Stomach (tissue), 9 donors: ENCODE measurements around the gene CACTIN. TPM values are rescaled to one million over a fixed set of nuclear protein-coding genes. Genes with fewer than 3 reads are reported as not detected.

ENCODE experiments used
- DNase-seq, 2 donors: peaks; one replicate each; pipeline versions ENCODE4 v3.0.0 to v3.0.0-alpha.2; 2013 to 2019
- H3K27ac ChIP-seq, 5 donors: fragments of 200-600 bp in 4 of 5; sonication (generic) in 4 of 5; one replicate each; pipeline ENCODE4 v1.5.1; 2013 to 2019; ENCODE audit warnings: mild to moderate bottlenecking in 1 of 5, moderate library complexity in 1 of 5
- H3K27me3 ChIP-seq, 3 donors: fragments of 200-600 bp; sonication (generic); one replicate each; pipeline ENCODE4 v1.5.1; 2017 to 2019; ENCODE audit warnings: mixed run types in 1 of 3
- H3K36me3 ChIP-seq, 4 donors: fragments of 200-600 bp; sonication (generic); 1 replicate in 3 of 4; 2 replicates in 1 of 4; pipeline ENCODE4 v1.5.1; 2016 to 2019
- H3K4me1 ChIP-seq, 4 donors: fragments of 200-600 bp; sonication (generic); one replicate each; pipeline ENCODE4 v1.5.1; 2016 to 2019
- H3K4me3 ChIP-seq, 4 donors: fragments of 200-600 bp; sonication (generic) in 3 of 4; one replicate each; pipeline ENCODE4 v1.5.1; 2016 to 2019; ENCODE audit warnings: mild to moderate bottlenecking in 1 of 4
- H3K9me3 ChIP-seq, 4 donors: fragments of 200-600 bp; sonication (generic); one replicate each; pipeline ENCODE4 v1.5.1; 2016 to 2019
- EP300 ChIP-seq: sonication (generic); formaldehyde crosslinking; IDR thresholded peaks from one replicate; pipeline ENCODE4 v1.6.1; 2017; ENCODE audit warnings: antibody characterized with exemption
- POLR2A ChIP-seq, 4 donors: fragments of 450-650 bp; IDR thresholded peaks; one replicate each; pipeline ENCODE4 v1.6.1; 2016; ENCODE audit warnings: antibody characterized with exemption in 4 of 4, control low read depth in 2 of 4, mild to moderate bottlenecking in 1 of 4, moderate library complexity in 1 of 4
- POLR2AphosphoS5 ChIP-seq, 3 donors: sonication (generic); formaldehyde crosslinking; IDR thresholded peaks; one replicate each; pipeline ENCODE4 v1.6.1; 2016; ENCODE audit warnings: antibody characterized with exemption in 3 of 3
- WGBS, 5 donors: extraction: QIAGEN DNeasy Blood & Tissue Kit in 3 of 5; methylation state at CpG; one replicate each; pipeline versions ENCODE4 v1.1.5 to v1.1.7; 2013 to 2018; 5-methylcytosine and 5-hydroxymethylcytosine counted together
- intact Hi-C: fragments of 100-400 bp; cut with DNase I; formaldehyde crosslinking; loops from one replicate; pipeline ENCODE4 v1.15.1; 2023; ENCODE audit warnings: low total_unique reads
- polyA plus RNA-seq, 3 donors: library from polyadenylated mRNA; stranded (reverse); fragments of 200-250 nt; gene quantifications; one replicate each; pipeline ENCODE4 v1.2.3, GENCODE V29; 2013
- total RNA-seq, 5 donors: library from RNA; depleted of rRNA; stranded (reverse); fragments of >200 nt; gene quantifications; one replicate each; pipeline versions ENCODE4 v1.1.0 to v1.2.3, GENCODE V29; 2014 to 2016
- TF ChIP-seq, protein P1 (sequence below), 7 experiments: fragments of 450-650 bp in 4 of 7; fragments of 200-600 bp in 3 of 7; sonication (generic) in 3 of 7; IDR thresholded peaks; one replicate each; pipeline ENCODE4 v1.5.1; 2016 to 2019; ENCODE audit warnings: antibody characterized with exemption in 7 of 7, control low read depth in 2 of 7, mild to moderate bottlenecking in 1 of 7
- donor health status: healthy with polysubstance abuse.
- donor health status: Bipolar disorder and iron deficiency.
- donor health status: healthy.

CACTIN gene
- total and polyA plus RNA-seq, 8 donors: 9.8 to 180 (median 14.7) TPM

DNA sequence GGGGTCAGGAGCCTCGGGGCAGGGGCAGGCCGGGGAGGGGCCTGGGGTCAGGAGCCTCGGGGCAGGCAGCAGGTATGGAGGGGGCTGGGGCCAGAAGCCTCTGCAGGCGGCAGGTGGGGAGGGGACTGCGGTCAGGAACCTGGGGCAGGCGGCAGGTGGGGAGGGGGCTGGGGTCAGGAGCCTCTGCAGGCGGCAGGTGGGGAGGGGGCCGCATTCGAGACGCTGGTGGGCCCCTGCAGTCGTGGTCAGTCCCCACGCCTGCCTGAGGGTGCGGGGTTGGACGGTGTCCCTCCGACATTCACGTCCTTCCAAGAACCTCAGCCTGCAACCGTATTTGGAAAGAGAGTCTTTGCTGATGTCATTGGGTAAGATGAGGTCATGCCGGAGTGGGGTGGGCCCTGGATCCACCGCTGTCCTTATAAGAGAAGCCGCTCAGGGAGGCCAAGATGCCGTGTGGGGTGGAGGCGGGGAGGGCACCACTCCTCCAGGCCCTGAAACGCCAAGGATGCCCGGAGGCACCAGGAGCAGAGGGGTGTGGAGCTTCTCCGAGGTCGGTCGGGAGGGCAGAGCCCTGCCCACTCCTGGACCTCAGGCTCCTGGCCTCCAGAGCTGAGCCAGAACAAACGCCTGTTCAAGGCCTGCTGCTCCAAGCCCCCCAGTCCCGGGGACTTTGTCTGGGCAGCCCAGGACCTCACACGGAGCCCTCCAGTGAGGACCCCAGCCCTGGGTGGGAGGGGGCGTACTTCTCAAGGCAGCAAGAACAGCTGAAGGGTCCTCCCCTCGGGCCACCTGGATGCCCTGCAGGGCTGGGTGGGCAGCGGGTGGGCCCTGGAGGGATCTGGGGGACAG lies 43.6 kb upstream of the CACTIN start:
- H3K4me3 ChIP-seq: peak overlapping the region; percentile 22 to 39 (median 33)
- H3K27me3 ChIP-seq: no peaks in the 10 kb centered on the region
- peak overlapping the region; percentile 82 to 97 (median 95) for H3K27ac ChIP-seq
- peak; percentile 31 to 90 for DNase-seq
- no peaks in the 10 kb centered on the region for H3K9me3 ChIP-seq
- H3K4me1 ChIP-seq: peaks cover 41 to 87% (median 59%) of the 10 kb centered on the region in 4 donors
- 48 to 69% (median 63%) methylated on average over 25 to 33 of the region's 33 CpGs for WGBS, 5 donors
- H3K36me3 ChIP-seq: peaks cover 0 to 27% (median 16%) of the 10 kb centered on the region in 4 donors
- peak; percentile 85 to 95 (median 85) for TF ChIP-seq POLR2AphosphoS5 (IDR thresholded peaks at IDR 0.05)
- TF ChIP-seq, protein P1, sequence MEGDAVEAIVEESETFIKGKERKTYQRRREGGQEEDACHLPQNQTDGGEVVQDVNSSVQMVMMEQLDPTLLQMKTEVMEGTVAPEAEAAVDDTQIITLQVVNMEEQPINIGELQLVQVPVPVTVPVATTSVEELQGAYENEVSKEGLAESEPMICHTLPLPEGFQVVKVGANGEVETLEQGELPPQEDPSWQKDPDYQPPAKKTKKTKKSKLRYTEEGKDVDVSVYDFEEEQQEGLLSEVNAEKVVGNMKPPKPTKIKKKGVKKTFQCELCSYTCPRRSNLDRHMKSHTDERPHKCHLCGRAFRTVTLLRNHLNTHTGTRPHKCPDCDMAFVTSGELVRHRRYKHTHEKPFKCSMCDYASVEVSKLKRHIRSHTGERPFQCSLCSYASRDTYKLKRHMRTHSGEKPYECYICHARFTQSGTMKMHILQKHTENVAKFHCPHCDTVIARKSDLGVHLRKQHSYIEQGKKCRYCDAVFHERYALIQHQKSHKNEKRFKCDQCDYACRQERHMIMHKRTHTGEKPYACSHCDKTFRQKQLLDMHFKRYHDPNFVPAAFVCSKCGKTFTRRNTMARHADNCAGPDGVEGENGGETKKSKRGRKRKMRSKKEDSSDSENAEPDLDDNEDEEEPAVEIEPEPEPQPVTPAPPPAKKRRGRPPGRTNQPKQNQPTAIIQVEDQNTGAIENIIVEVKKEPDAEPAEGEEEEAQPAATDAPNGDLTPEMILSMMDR (IDR thresholded peaks at IDR 0.05): no peak
- TF ChIP-seq POLR2A (IDR thresholded peaks at IDR 0.05): peak in 1 of 4 donors; percentile 57
- peak; percentile 91 for TF ChIP-seq EP300
- intact Hi-C loops: loop anchor here (5.0 kb wide), 2 partner anchors 32 to 152 kb away; partner anchors contain the start of gene PIP5K1C

DNA sequence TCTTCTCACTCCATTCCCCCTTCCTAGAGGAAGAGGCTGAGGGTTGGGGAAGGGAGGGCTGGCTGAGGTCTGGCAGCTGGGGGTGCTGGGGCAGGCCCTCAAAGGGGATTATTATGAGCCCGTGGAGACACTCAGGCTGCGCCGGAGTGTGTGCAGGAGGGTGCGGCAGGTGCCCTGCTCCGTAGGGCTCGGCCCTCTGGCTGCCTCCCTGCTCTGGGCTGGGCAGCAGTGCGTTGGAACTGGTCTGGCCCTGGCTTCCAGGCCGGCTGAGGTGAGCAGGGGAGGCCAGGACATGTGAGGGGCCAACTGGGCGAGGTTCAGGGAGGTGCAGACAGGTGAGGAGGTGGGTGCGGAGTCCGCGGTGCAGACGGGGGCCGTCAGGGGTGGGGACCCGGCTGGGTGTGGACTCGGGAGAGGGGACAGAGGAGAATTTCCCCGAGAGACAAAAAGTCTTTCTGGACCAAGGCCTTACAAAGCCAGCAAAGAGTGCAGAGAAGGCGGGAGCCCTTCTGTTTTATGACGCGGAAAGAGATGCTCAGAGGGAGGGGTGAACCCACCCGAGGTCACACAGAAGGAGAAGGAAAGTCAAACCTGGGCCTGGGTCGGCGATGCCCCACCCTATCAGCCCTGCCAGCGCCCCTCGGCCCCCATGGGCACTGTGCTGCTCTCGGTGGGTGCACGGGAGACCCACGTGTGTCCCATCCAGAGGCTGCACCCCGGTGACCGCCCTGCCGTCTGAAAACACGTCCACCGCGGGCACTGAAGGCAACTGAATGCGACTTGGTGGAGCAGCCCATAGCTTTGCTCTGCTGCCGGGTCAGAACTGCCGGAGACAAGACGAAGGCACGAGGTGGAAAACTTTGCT lies 42.7 kb upstream of the CACTIN start:
- 57 to 75% (median 62%) methylated on average over 31 to 39 of the region's 39 CpGs for WGBS, 5 donors
- H3K27ac ChIP-seq: peak overlapping the region; percentile 14 to 97 (median 95)
- no peaks in the 10 kb centered on the region for H3K9me3 ChIP-seq
- TF ChIP-seq POLR2AphosphoS5 (IDR thresholded peaks at IDR 0.05): no peak
- TF ChIP-seq, protein P1 (IDR thresholded peaks at IDR 0.05): no peak
- no peak for TF ChIP-seq POLR2A (IDR thresholded peaks at IDR 0.05)
- no peak for TF ChIP-seq EP300
- intact Hi-C loops: loop anchor here (5.0 kb wide), 2 partner anchors 33 to 153 kb away; partner anchors contain the start of gene PIP5K1C
- H3K4me1 ChIP-seq: peaks cover 41 to 78% (median 55%) of the 10 kb centered on the region in 4 donors
- peak overlapping the region in 2 of 4 donors; percentile 6 to 39 for H3K4me3 ChIP-seq
- DNase-seq: peak in 1 of 2 donors; percentile 37
- peaks cover 5 to 35% (median 23%) of the 10 kb centered on the region in 4 donors for H3K36me3 ChIP-seq
- H3K27me3 ChIP-seq: no peaks in the 10 kb centered on the region

DNA sequence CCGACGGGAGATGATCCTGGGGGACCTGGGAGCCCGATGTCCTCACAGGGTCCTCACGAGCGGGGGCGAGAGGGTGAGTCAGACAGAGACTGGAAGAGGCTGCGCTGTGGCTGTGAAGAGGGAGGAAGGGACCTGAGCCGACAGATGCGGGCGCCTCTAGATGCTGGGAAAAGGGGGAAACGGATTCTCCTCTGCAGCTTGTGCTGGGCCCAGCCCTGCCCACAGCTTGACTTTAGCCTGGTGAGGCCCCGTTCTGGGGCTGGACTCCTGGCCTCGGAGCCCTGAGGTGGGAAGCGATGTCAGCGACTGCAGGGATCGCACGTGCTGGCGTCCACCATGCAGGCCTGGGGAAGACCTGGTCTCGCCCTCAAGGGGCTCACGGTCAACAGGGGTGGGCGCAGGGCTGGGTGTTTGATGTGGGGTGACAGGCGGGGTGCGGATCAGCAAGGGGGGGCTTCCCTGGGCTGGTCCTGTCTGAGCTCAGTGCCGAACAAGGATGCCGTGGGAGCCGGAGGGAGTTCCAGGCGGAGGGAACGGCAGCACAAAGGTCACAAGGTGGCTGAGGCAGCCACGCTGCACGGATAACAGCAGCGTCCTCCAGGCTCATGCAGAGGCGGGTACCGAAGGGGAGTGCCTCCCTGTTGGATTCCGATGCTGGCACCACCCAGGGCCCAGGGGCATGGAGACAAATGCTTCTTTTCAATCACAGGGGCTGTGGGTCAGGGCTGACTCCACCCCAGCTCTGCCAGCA lies 41.9 kb upstream of the CACTIN start:
- H3K27me3 ChIP-seq: no peaks in the 10 kb centered on the region
- peaks cover 41 to 77% (median 54%) of the 10 kb centered on the region in 4 donors for H3K4me1 ChIP-seq
- peaks cover 12 to 37% (median 31%) of the 10 kb centered on the region in 4 donors for H3K36me3 ChIP-seq
- peak in 1 of 2 donors; percentile 37 for DNase-seq
- TF ChIP-seq EP300 (no peak), POLR2A (IDR thresholded peaks at IDR 0.05) (no peak), POLR2AphosphoS5 (IDR thresholded peaks at IDR 0.05) (no peak)
- TF ChIP-seq, protein P1 (IDR thresholded peaks at IDR 0.05): no peak
- WGBS, 5 donors: 59 to 77% (median 69%) methylated on average over 32 to 34 of the region's 34 CpGs
- no peaks in the 10 kb centered on the region for H3K9me3 ChIP-seq
- no peak overlapping the region for H3K4me3 ChIP-seq
- intact Hi-C loops: loop anchor here (5.0 kb wide), 2 partner anchors 34 to 154 kb away; partner anchors contain the start of gene PIP5K1C
- H3K27ac ChIP-seq: peak overlapping the region; percentile 3 to 97 (median 95)
